Lower leg skin (tissue), 4 donors: ENCODE data around the gene MGST3. TPM values are rescaled to one million over a fixed set of nuclear protein-coding genes. Genes with fewer than 3 reads are reported as not detected.

Experiments
- DNase-seq, 2 donors: peaks; one replicate each; pipeline ENCODE4 v3.0.0-alpha.2; 2019; ENCODE audit warnings: low spot score in 2 of 2
- H3K4me3 ChIP-seq: fragments of 200-600 bp; sonication (generic); 2 replicates; pipeline ENCODE4 v1.5.1; 2017; ENCODE audit warnings: mild to moderate bottlenecking, low read depth; ENCODE audit not compliant: poor library complexity, severe bottlenecking
- CTCF ChIP-seq, 3 donors: fragments of 450-650 bp; IDR thresholded peaks; one replicate each; pipeline ENCODE4 v1.5.1; 2016; ENCODE audit warnings: antibody characterized with exemption in 3 of 3, mild to moderate bottlenecking in 3 of 3, moderate library complexity in 2 of 3
- POLR2A ChIP-seq, 2 donors: fragments of 450-650 bp; IDR thresholded peaks; one replicate each; pipeline ENCODE4 v1.6.1; 2016 to 2017; ENCODE audit warnings: antibody characterized with exemption in 2 of 2, mild to moderate bottlenecking in 1 of 2, moderate library complexity in 1 of 2
- WGBS, 2 donors: methylation state at CpG; one replicate each; pipeline ENCODE4 v1.1.5; 2018; 5-methylcytosine and 5-hydroxymethylcytosine counted together
- intact Hi-C: fragments of 100-400 bp; cut with DNase I; formaldehyde crosslinking; loops from one replicate; pipeline ENCODE4 v1.15.0; 2023; ENCODE audit warnings: low total_unique reads
- total RNA-seq, 4 donors: library from RNA; depleted of rRNA; stranded (reverse); fragments of >200 nt; gene quantifications; one replicate each; pipeline ENCODE4 v1.1.0, GENCODE V29; 2016

Gene MGST3
- total RNA-seq, 4 donors from 2014 or later = 65.8 to 154 (median 97.6) TPM

GRCh38 chr1:165688046-165688445 is 57.0 kb downstream of the MGST3 start:
- TF ChIP-seq CTCF (IDR thresholded peaks at IDR 0.05) = no peak
- TF ChIP-seq POLR2A (IDR thresholded peaks at IDR 0.05) = no peak
- WGBS, 2 donors = 91 to 96% methylated on average over 5 of the region's 5 CpGs

GRCh38 chr1:165695031-165695430 is 64.0 kb downstream of the MGST3 start:
- no peak for TF ChIP-seq CTCF (IDR thresholded peaks at IDR 0.05)
- no peak for TF ChIP-seq POLR2A (IDR thresholded peaks at IDR 0.05)
- WGBS, 2 donors = 18 to 26% methylated on average over 7 of the region's 7 CpGs
- intact Hi-C loops = no loop called here
- no peak overlapping the region for H3K4me3 ChIP-seq
- DNase-seq = no peak

More at GRCh38 chr1:165688046-165688445, 57.0 kb downstream of the MGST3 start:
- intact Hi-C loops = no loop called here
- H3K4me3 ChIP-seq = no peak overlapping the region
- no peak for DNase-seq

- WGBS, 2 donors = 9% methylated on average over 2 of the region's 2 CpGs
- peak in 1 of 2 donors; percentile 68 for DNase-seq
- H3K4me3 ChIP-seq = no peak overlapping the region
- TF ChIP-seq POLR2A (IDR thresholded peaks at IDR 0.05) = no peak
- intact Hi-C loops = no loop called here
Measured at GRCh38 chr1:165696625-165697100, 65.6 kb downstream of the MGST3 start.

- intact Hi-C loops = no loop called here
- H3K4me3 ChIP-seq = peak overlapping the region; percentile 84
- DNase-seq = no peak
- TF ChIP-seq CTCF (IDR thresholded peaks at IDR 0.05) (no peak), POLR2A (IDR thresholded peaks at IDR 0.05) (no peak)
- WGBS, 2 donors = 14 to 19% methylated on average over 8 of the region's 8 CpGs
Measured at GRCh38 chr1:165697491-165697880, 66.5 kb downstream of the MGST3 start.

GRCh38 chr1:165697881-165698760 is 67.1 kb downstream of the MGST3 start, which contains the start of gene ALDH9A1:
Gene ALDH9A1 (minus strand): TSS chr1:165698562. CDS start chr1:165698558, 4 bp downstream.
- H3K4me3 ChIP-seq = peak within 1 kb of the TSS; percentile 84
- intact Hi-C loops = no loop called here
- no peak for TF ChIP-seq CTCF (IDR thresholded peaks at IDR 0.05)
- TF ChIP-seq POLR2A (IDR thresholded peaks at IDR 0.05) = peak in 1 of 2 donors; percentile 28
- WGBS, 2 donors = 0 to 1% methylated on average over 50 to 55 of the region's 65 CpGs
- peak; percentile 80 to 97 for DNase-seq

GRCh38 chr1:165698761-165699052 is 67.7 kb downstream of the MGST3 start:
- TF ChIP-seq CTCF (IDR thresholded peaks at IDR 0.05) = no peak
- no peak for TF ChIP-seq POLR2A (IDR thresholded peaks at IDR 0.05)
- 1% methylated on average over 7 of the region's 7 CpGs for WGBS, 2 donors
- intact Hi-C loops = no loop called here
- DNase-seq = no peak
- H3K4me3 ChIP-seq = peak overlapping the region; percentile 27
